ENCODE results near the gene LYRM7.

DNA sequence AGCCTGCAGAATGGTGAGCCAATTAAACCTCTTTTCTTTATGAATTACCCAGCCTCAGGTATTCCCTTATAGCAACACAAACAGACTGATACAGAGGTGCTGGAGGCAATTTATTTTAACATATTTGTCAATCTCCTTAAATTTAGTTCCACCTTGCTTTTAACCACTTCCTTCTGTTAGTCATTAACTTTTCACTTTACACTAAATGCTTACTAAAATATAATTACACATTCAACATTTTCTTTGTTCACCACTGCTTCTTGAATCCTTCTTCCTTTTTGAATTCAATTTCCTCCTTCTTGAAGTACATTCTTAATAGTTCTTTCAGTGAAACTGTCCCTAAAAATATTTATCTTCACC is 39.4 kb downstream of the LYRM7 start:
- TF ChIP-seq POLR2AphosphoS5 (IDR thresholded peaks at IDR 0.05) (no peak), POLR2A (IDR thresholded peaks at IDR 0.05) (no peak), CTCF (IDR thresholded peaks at IDR 0.05) (no peak)

Measured in breast epithelium (tissue), 3 donors.